ENCODE results near the gene PMPCA. TPM values are rescaled to one million over a fixed set of nuclear protein-coding genes. Genes with fewer than 3 reads are reported as not detected.

Gene PMPCA
- total and polyA plus RNA-seq, 2 of the 13 experiments (the other 11 are each of a cell fraction or from before 2014, with no cell fraction given): 70.2 to 88.4 TPM

DNA sequence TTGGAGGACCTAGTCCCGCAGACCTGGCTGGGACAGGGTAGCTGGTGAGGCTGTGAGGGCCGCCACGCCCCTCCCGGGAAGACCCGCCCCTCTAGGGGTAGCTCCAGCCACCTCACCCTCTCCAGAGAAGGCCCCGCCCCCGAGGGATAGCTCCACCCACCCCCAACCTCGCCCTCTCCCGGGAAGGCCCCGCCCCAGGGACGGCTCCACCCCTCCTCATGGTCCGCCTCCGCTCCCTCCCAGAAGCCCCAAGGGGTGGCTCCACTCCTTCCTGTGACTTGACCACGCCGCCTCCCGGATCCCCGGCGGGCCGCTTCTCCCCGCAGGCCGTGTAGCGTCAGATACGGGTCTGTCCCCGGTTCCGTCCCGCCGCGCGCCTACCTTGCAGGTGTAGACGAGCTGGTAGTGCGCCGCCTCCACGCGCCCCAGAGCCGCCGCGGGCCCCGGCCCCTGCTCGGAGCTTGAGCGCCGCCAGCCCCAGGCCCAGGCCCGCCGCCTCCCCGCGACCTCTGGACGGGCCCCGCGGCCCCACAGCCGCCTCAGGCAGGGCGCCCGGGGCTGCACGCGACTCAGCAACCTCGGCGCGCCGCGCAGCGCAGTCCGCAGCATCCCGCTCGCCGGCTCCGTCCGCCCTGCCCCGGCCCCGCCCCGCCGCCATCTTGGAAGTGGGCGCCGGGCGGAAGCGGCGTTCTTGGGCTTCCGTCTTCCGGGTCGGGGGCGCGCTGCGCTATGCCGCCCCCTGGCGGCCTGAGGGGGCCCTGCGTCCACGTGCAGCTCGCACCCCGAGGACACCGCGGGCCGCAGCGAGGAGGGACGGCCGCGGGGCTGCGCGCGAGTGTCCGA is 47.1 kb upstream of the PMPCA start, which contains the start of gene DNLZ (continued):
- TF ChIP-seq PTBP1 (IDR thresholded peaks at IDR 0.05; ENCODE audit: low read depth, low read length, poor library complexity, severe bottlenecking) (no peak), CBX5 (CRISPR knock-in tag; IDR thresholded peaks at IDR 0.05; ENCODE audit: borderline replicate concordance) (0 out of 2 replicates have a peak, but pooled peaks have one; percentile 35), MEIS1 (CRISPR knock-in tag; IDR thresholded peaks at IDR 0.05; ENCODE audit: borderline replicate concordance) (peak; percentile 69), HNRNPUL1 (IDR thresholded peaks at IDR 0.05; ENCODE audit: low read depth, low read length) (no peak; the same call in 1 of the 2 replicates), ZSCAN12 (CRISPR knock-in tag; IDR thresholded peaks at IDR 0.05) (peak; percentile 55; the same call in 1 of the 2 replicates), ZNF407 (CRISPR knock-in tag; IDR thresholded peaks at IDR 0.05; ENCODE audit: not compliant biosample characterization) (no peak), KLF12 (CRISPR knock-in tag; IDR thresholded peaks at IDR 0.05; ENCODE audit: borderline replicate concordance) (peak; percentile 97), SP4 (CRISPR knock-in tag; IDR thresholded peaks at IDR 0.05) (peak; percentile 85), ZNF629 (CRISPR knock-in tag; conservative IDR thresholded peaks at IDR 0.05) (no peak), ZNF383 (CRISPR knock-in tag; IDR thresholded peaks at IDR 0.05; ENCODE audit: borderline replicate concordance) (peak; percentile 92; the same call in 1 of the 2 replicates), SUZ12 (IDR thresholded peaks at IDR 0.05; ENCODE audit: low read depth, low read length) (no peak), NR2F6 (IDR thresholded peaks at IDR 0.05) (no peak), NR2F6 (CRISPR knock-in tag; IDR thresholded peaks at IDR 0.05) (peak; percentile 61; the same call in 1 of the 2 replicates), MIER3 (CRISPR knock-in tag; IDR thresholded peaks at IDR 0.05; ENCODE audit: borderline replicate concordance) (peak; percentile 68; the same call in 1 of the 2 replicates), ZNF10 (CRISPR knock-in tag; IDR thresholded peaks at IDR 0.05; ENCODE audit: borderline replicate concordance, low read depth) (no peak), ZNF772 (CRISPR knock-in tag; IDR thresholded peaks at IDR 0.05) (no peak), RNF219 (CRISPR knock-in tag; IDR thresholded peaks at IDR 0.05) (no peak)
- TF ChIP-seq, protein P1, sequence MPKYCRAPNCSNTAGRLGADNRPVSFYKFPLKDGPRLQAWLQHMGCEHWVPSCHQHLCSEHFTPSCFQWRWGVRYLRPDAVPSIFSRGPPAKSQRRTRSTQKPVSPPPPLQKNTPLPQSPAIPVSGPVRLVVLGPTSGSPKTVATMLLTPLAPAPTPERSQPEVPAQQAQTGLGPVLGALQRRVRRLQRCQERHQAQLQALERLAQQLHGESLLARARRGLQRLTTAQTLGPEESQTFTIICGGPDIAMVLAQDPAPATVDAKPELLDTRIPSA (CRISPR knock-in tag; IDR thresholded peaks at IDR 0.05; ENCODE audit: borderline replicate concordance): no peak

All from HepG2 (cell line).